ENCODE data around the gene IRX3.

Gene IRX3

DNA sequence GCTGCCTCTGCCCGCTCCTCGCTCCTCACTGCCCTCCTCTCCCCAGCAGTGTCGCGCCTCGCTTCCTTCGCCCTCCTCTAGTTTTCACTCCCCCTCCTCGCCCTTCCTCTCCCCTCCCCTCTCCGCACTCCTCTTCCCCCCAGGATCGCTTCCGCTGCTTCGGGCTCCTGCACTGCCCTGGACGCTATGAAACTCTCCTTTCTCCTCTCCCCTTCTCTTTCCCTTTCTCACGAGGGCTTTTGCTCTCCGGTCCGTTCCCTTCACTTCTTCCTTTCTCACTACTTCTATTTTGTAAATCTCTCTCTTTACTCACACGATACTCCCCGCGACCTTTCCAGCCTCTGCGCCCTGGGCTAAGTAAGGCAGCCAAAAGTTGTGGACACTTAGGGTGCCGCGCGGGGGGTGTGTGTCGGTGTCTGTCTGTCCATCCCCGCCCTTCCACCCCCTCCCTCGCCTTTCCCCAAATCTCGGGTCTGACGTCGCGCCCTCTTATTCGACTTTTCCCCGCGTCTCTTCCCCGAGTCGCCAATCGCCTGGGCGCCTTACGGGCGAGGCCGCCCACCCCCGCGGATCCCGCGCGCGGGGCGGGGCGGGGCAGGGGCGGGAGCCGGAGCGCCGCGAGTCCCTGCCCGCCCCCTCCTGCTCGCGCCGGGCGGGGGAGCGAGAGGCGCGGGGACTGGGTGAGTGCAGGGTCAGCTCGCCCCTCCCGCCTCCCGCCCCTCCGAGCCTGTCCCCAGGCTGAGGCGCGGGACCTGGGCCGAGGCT, at the start of gene IRX3:
IRX3 (minus strand) TSS at position 422 of the 765 bp plus-strand sequence. CDS start 737 bp downstream, outside the sequence.
- DNase-seq, result no peak

DNA sequence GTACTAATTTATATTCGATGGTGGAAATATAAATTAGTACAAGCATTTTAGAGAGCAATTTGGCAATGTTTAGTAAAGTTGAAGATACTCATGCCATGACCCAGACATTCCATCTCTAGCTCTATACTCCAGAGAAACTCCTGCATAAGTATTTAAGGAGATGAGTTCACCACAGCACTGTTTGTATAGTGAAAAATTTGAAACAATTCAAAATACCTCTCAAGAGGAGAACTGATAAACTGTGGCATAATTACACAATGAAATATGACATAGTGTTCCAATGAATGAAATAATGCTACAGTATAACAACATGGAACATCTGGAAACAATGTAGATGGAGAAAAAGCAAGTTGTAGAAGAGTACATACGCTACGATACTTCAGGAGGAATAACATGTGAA, 48.6 kb upstream of the IRX3 start:
- DNase-seq, result no peak

DNA sequence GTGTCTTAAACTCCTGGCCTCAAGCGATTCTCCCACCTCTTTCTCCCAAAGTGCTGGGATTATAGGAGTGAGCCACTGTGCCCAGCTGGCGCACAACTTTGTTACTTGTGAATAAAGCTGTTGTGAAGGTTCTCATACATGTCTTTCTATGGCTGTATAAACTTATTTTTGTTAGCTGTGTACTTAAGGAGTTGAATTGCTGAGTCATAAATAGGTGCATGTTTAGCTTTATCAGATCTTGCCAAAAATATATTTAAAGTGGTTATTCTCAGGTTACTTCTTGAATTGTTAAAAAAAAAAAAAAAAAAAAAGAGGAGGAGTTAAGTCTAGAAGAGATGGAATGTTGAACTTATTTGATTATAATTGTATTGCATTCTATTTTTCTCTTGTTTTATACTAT, 47.6 kb upstream of the IRX3 start:
- no peak for DNase-seq

DNA sequence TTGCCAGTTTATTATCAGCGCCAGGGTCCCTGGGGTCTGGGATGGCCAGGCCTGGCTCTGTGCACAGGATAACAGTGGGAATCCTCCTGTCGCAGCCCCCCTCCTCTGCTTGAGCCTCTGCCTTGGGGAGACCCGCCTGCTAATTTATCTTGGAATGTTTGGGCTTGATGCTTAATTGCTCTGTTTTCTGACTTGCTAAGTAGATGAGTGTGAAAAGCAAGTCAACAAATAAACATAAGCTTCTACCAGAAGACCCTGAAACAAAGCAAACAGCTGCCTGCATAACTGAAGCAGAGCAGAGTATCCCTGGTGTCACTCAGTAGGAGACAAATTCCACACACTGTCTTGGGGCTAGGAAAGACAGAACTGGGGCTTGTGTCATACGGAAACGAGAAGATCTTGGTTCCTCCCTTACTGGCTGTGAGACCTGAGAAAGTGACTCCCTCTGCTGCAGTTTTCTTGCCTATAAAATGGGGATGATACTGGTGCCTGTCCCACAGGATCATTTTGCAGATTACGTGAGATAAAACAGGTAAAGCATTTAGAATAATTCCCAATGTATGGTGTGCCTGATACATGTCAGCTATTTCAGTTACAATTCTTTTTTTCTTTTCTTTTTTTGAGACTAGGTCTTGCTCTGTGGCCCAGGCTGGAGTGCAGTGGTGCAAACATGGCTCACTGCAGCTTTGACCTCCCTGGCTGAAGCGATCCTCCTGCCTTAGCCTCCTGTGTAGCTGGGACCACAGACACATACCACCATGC, 44.8 kb upstream of the IRX3 start:
- no peak for DNase-seq

DNA sequence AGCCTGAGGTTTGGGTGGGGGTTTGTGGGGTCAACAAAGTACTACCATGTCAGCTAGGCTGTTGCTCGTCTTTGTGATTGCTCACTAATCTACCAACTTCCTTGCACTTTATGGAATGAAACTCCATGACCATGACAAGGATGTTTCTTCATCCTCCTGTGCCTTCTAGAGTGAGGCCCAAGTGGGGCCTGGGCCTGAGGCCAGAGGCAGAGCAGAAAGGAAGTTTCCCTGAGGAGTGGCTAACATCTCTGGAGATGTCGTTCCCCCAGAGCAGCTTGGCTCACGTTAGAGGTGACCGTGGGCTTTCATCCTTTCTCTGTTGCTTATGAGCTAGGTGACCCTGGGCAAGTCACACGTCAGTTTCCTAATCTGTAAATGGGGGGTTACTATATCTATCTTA, 41.0 kb upstream of the IRX3 start:
- DNase-seq, result no peak

DNA sequence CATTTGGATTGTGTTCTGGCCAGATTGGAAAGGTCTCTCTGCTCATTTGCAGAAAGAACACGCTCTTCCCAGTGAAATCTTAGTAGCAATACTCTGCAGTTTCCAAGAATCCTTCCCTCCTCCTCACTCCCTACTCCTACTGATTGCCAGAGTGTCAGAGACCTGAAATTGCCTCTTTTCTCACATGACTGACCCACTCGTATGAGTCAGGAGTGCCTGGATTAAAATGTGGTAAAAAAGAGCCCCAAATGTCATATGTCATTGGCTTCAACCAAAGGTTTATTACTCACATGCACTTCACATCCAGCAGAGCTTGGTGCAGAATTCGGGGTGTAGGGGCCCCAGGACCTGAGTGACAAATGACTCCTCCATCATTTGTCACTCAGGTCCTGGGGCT, 39.7 kb upstream of the IRX3 start:
- no peak for DNase-seq

DNA sequence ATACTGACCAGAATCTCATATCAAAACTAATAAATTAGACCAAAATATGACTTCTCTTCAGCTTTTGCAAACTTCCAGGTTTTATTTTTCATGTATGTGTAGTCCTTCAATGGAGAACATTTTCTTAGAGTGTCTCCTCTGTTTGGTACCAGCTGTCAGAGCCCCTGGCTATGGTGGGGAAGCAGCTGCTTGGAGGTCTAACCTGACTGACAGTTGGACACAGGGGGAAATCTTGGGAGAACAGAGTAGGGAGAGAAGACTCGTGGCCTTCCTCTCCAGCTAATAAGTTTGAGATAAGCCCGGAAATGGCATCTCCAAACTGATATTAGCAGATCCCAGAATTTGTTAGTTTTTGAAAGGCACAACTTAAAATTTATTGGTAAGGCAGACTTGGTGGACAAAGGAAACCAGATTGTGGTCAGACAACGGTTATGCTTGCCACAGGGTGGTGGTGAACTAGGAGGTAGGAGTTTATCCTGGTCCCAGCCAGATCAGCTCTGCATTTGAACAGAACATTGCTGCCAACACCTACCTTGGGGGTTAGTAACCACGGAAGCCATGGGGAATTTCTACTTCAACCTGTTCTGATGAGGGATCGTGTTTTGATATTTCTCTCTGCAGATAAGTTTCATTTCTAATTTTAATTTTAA, 39.2 kb upstream of the IRX3 start:
- DNase-seq, result no peak

DNA sequence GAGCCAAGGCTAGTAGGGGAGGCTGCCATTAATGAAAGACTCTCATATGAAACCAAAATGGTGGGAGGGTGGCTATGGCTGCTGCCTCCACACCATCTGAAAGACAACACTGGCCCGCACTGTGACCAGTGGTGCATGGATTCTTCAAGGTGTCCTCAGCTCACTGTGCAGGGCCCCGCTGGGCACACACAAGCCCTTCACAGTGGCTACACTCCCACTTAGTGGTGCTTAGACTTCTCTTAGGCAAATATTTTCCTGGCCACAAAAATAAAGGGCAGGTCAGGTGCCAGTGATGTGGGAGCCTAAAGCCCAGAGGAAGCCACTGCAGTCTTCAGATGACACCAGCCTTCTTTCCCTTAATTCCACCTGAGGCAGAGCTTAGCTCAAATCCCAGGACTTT, 38.1 kb upstream of the IRX3 start:
- DNase-seq, result no peak

DNA sequence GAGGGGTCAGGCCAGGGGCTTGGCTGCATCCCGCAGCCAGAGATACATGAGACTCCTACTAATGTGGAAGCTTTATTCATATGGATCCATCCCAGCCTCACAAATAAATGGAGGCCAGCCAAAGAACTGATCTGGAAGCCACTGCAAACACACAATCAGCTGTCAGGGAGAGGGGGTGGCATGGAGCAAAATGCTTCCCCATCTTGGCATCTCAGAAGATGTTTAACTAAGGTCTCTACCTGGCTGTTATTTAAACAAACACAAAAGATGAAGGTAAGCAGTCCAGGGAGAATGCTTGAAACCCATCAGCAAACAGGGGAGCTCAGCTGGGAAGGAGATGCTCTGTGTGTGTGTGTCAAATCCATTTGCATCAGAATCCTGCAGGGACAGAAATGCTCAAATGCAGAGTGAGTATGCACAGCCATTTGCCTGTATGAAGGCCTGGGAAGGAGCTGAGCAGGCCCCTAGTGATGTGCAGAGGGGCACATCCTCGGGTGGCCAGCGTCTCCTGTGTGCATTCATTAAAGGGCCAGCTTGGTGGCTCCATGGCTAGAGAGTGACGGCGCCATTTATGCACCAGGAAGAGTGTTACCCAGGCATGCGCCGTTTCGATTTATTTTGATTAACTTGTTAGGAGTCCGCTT, 34.2 kb upstream of the IRX3 start:
- DNase-seq, result no peak

DNA sequence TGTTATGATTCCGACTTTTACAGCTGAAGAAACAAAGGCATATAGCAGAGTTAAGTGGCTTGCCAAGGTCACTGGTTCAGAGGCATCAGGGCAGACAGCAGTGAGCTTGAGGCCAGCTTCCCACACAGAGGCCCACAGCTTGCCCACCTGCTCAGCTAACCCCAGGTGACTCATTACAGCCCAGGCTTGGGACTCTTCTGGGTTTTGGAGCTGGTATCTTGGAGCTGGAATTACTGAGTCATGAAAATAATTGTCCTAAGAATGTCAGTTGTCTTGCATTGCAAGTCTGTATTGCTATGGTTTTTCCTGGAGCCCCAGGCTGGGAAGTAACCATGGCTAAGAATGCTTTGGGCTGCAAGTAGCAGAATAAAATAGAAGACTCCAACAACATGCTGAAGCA, 32.4 kb upstream of the IRX3 start:
- DNase-seq, result no peak

DNA sequence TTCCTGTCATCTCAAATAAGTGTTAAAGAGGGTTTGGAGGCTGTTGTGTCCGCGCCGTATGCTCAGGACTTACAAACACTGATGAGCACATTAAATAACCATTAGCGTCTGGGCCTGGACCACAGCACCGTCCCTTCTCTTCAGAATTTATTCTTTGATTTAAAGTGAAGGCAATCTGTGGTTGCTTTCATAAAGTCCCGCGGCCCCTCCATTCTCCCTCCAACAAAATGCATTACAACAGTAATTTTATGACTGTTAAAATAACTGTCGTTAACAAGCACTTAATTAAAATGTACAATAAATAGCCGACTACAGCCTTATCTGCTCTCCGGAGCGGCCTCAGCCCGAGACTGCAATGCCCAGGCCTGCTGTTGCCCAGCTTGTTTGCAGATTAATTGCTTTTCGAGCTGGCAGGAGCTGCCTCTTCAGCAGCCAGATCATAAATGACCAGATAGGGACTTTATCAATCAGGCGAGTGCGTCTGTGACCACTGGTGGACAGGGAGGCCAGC, 30.6 kb upstream of the IRX3 start:
- no peak for DNase-seq

DNA sequence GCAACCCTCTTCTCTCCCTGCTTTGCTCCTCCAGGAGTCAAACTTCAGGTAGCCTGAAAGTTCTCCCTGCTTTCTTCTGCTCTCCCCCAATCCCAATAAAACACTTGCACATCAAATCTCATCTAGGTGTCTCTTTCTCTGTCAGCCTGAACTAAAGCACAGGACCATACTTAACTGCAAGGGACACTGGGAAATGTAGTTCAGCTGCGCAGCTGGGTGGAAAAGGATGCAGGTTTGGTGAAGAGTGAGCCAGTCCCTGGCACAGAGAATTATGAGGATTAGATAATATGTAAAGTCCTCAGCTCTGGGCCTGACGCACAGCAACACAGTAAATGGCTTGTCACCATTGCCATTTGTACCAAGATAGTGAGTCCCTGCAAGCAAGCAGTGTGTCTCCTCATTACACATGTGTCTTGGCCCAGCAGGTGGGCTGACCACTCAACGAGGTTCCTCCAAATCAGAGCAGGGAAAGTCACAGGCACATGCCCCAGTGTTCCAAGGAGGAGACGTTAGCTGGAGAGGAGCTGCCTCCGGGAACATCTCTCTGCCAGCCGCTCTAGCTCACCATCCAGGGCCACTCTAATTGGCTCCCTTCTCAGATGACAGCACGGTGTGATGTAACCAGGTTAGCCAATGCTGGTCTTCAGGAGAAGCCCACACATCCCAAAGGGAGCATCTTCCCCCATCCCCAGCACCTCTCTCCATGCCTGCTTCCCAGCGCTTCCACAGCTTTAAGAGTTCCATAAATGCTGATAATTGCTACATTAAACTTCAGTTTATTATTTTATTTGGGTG, 29.7 kb upstream of the IRX3 start:
- DNase-seq, result no peak

DNA sequence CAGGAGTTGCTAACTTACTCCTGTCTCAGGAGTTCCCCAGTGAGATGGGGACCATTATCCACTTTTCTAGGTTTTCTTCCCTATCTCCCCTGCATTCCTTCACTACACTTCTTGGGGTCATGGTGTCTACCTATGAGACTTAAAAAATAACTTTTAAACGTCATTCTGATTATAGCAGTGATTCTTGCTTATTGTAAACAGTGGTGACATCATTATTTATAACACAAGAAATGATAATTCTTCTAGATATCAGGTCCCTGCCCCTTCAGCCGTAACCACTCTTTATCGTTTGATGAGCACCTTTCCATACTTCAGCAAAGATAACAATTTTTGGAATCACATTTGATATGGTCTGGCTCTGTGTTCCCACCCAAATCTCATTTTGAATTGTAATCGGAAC, 27.2 kb upstream of the IRX3 start:
- DNase-seq, result no peak

DNA sequence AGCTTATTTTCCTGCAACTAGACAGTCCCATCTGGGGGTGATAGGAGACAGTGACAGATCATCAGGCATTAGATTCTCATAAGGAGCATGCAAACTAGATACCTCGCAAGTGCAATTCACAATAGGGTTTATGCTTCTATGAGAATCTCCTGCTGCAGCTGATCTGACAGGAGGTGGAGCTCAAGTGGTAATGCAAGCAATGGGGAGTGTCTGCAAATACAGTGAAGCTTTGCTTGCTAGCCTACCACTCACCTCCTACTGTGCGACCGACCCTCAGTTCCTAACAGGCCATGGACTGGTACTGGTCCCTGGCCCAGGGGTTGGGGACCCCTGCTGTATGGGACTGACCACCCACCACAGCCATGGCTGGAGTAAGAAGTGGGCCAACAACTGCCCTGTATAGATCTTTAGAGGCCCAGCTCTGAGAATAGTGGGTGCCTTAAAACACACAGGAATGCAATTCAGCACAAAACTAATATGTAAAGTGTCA, 26.0 kb upstream of the IRX3 start:
- no peak for DNase-seq

DNA sequence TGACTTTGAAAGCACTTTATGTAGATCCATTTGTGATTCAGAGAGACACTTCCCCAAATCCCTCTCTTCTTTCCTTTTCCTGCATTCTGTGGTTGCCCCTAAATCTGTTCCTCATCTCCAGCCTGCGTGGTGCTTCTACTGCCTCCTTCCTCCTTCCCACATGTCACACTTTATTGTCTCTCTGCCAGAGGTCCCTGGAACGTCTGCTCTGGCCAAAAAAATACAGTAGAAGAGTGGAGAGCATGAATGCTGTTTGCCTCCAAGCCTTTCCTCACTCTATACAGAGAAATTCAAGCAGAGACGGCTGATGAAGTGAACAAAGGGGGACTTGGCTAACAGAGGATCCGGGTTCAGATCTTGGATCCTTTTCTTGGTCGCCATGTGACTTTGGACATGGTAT, 22.8 kb upstream of the IRX3 start:
- no peak for DNase-seq

DNA sequence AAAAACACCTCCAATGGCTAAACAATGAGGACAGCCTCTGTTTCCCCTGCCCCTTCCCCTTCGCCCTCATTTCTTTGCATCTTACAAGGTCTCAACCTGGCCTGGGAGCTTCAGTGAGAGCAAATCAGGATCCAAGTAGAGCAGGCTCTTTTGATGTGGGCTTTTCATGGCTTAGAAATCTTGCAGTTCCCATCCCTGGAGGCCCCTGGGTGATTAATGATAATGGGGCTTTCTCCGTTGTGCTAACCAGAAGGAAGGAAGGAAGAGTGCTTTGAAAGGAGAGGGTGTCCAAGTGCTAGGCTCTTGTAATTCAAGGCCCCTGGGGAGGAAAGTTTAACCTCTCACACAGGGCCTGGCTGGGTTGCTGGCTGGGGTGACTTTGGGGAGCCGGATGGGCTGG, 18.5 kb upstream of the IRX3 start:
- no peak for DNase-seq

DNA sequence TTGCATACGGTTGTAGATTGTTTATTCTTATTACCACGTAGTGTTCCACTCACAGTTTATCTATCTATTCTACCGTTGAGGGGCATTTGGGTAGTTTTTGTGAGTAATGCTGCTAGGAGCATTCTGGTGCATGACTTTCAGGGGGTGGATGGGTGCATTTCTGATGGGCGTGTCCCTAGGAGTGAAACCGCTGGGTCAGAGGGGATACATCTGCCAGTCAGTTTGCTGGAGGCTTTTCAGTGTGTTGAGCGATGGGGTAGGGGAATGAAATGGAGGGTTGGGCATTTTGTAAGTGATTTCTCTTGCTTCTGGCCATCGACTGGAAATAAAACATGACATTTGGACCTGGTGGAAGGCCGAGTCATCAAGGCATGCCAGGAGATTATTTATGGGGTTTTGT, 17.0 kb upstream of the IRX3 start:
- DNase-seq, result no peak

DNA sequence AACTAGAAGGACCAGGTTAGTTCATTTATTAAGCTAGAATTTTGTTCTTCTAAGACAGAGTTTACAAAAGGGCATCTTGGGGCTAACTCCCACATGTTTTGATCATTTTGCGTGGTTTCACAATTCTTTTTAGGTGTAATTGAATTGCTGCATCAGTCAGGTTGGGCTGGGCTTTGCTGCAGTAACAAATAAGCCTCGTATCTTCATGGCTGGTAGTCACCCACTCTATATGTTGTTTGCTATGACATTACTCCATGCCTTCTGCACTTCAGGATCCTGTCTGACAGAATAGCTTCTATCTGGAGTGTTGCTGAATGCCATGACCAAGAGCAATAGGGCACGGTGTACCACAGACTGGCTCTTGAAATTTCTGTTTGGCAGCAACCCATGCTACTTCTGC, 10.6 kb upstream of the IRX3 start:
- DNase-seq, result no peak

DNA sequence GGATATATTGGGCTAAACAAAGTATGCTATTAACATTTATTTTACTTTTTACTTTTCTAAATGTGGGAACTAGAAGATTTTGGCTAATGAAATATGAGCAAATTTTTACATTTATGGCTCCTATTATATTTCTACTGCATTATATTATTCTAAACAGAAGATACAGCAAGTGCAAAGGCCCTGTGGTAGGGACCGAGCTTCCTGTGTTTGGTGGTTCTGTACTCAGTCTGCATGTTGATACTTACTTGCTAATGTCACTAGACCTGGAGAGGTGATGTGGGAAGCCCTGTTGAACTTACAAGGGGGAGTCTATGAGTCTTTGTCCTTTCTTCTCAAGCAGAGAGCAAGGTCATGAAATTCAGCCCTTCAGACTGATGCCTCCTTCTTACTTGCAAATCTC, 10.0 kb upstream of the IRX3 start:
- DNase-seq, result no peak

DNA sequence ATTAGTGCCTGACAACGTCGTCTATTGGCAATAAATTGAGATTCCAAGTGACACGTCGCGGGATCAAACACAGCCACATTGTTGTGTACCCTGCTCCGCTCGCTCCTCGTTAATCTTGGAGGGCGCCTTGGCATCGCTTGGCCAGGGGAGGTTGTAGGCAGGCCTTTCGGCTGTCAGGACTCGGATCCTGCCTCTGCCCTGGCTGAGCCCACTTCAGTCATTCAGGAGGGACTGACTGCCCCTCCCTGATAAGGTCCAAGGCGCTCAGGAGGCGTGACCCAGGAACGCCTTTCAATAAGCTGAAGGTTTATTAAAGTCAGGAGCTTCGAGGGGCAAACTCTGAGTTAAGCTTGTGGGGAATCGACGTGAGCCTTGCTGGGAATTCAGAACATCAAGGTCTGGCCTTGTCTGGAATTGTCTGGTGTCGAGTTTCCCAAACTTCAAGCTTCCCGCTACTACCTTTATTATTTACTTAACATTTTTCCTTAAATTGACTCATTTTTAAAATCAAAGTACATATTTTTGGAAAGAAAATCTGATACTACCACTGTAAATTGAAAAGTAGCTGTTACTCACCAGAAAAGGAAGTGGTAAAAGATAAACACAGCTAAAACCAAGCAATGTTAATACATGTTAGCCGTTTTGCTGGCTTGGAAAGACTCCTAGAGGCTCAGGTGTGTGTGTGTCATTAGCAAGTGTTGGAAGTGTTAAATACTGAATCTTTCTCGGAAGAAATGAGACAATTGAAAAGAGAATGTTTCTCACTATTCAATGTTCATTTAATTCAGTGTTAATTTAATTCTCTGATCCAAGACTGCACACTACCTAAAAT, 5.3 kb upstream of the IRX3 start:
- no peak for DNase-seq

Data from cortex of kidney (tissue), 1 donor.